AG04449 (cell line): ENCODE measurements around the gene RETSAT.
"Not testable (repeated sequence)": the region's sequence is repeated elsewhere in the genome, so short reads cannot be mapped to it uniquely, and the experiment has no call there.

ENCODE experiments used
- CTCF ChIA-PET: fragments of 350-600 bp; formaldehyde crosslinking; extraction: SDS; loops from one replicate; lab custom pipeline; 2021; ENCODE audit warnings: antibody characterized with exemption; lab: Yijun Ruan, JAX
- POLR2A ChIA-PET: fragments of 400-600, 350-600 bp; formaldehyde crosslinking; extraction: SDS; loops from one replicate; lab custom pipeline; 2020; ENCODE audit warnings: antibody characterized with exemption, inconsistent platforms; lab: Yijun Ruan, JAX
- DNase-seq: peaks from one replicate; pipeline ENCODE4 v3.0.0-alpha.2; 2010; ENCODE audit warnings: low read depth, low spot score
- H3K4me3 ChIP-seq: 2 replicates; pipeline ENCODE4 v1.5.1; 2011; ENCODE audit warnings: low read depth, mild to moderate bottlenecking, control low read depth, low read length
- TF ChIP-seq, protein P1 (sequence below): IDR thresholded peaks from one replicate; pipeline ENCODE4 v1.5.1; 2011; ENCODE audit warnings: mild to moderate bottlenecking, moderate library complexity, low read length, control low read depth, inconsistent platforms; ENCODE audit not compliant: insufficient read depth; ENCODE audit errors: missing control alignments

RETSAT gene

DNA sequence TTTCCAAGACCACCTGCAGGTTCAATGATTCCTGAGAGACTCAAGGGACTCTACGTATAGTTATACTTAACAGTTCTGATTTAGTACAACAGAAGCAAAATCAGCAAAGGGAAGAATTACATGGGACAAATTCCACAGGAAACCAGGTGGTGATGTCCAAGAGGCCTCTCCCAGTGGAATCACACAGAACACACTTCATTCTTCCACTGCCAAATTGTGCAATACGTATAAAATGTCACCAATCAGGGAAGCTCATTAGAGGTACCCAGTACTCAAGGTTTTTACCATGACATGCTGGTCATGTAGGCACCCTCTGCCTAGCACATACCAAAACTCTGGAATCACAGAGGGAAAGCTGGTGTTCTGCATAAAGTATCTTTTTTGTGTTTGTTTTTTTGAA, 33.4 kb upstream of the RETSAT start:
- H3K4me3 ChIP-seq = no peak overlapping the region
- DNase-seq = no peak
- CTCF ChIA-PET = interaction anchor here (2.1 to 9.8 kb wide), 2 partner anchors 18 to 166 kb away, joined by 5 to 124 read pairs; no protein-coding TSS in a partner anchor
- POLR2A ChIA-PET = no interaction called here
- TF ChIP-seq, protein P1, sequence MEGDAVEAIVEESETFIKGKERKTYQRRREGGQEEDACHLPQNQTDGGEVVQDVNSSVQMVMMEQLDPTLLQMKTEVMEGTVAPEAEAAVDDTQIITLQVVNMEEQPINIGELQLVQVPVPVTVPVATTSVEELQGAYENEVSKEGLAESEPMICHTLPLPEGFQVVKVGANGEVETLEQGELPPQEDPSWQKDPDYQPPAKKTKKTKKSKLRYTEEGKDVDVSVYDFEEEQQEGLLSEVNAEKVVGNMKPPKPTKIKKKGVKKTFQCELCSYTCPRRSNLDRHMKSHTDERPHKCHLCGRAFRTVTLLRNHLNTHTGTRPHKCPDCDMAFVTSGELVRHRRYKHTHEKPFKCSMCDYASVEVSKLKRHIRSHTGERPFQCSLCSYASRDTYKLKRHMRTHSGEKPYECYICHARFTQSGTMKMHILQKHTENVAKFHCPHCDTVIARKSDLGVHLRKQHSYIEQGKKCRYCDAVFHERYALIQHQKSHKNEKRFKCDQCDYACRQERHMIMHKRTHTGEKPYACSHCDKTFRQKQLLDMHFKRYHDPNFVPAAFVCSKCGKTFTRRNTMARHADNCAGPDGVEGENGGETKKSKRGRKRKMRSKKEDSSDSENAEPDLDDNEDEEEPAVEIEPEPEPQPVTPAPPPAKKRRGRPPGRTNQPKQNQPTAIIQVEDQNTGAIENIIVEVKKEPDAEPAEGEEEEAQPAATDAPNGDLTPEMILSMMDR = no peak

DNA sequence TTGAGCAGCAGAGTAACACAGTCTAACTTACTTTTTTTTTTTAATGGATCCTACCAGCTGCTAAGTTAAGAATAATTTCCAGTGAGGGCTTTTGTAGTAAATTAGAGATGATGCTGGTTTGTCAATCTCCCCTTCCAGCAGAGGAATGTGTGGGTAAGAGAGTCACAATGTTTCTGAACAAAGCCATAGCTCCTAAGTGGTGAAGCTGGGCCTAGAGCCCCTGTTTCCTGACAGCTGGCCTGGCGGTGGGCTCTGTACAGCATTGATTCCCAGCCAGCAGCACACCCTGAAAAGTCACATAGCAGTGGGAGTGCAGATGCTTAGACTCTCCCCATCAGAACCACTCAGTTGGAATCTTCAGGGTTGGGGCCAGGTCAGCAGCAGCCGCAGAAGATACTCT, 31.4 kb upstream of the RETSAT start:
- no peak overlapping the region for H3K4me3 ChIP-seq
- ChIA-PET POLR2A (no interaction called here), CTCF (interaction anchor here (9.8 kb wide), 1 partner anchor 168 kb away, joined by 124 read pairs; no protein-coding TSS in a partner anchor)
- TF ChIP-seq, protein P1 = no peak
- DNase-seq = no peak

DNA sequence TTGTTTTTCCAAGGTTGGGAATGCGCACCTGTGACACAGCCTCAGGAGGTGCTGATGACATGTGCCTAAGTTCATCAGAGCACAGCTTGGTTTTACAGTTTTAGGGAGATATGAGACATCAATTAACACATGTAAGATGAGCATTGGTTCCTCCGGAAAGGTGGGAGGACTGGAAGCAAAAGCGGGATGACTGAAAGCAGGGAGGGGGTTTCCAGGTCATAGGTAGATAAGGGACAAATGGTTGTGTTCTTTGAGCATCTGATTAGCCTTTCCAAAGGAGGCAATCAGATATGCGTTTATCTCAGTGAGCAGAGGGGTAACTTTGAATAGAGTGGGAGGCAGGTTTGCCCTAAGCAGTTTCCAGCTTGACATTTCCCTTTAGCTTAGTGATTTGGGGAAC, 29.5 kb upstream of the RETSAT start:
- ChIA-PET CTCF (interaction anchor here (1.6 to 2.0 kb wide), 2 partner anchors 12 to 168 kb away, joined by 3 to 4 read pairs; no protein-coding TSS in a partner anchor), POLR2A (no interaction called here)
- TF ChIP-seq, protein P1 = no peak
- H3K4me3 ChIP-seq = no peak overlapping the region
- no peak for DNase-seq

DNA sequence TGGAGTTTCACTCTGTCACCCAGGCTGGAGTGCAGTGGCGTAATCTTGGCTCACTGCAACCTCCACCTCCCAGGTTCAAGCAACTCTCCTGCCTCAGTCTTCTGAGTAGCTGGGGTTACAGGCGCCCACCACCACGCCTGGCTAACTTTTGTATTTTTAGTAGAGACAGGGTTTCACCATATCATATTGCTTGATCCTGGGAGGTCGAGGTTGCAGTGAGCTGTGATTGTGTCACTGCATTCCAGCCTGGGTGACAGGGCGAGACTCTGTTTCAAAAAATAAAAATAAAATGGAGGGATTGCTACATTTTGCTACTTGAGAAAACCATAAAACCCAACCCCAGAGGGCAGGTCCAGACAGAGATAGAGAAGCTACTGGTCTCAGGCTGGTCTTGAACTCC, 28.8 kb upstream of the RETSAT start:
- DNase-seq, POLR2A ChIA-PET, H3K4me3 ChIP-seq: not testable (repeated sequence)
- CTCF ChIA-PET = interaction anchor here (1.6 to 2.0 kb wide), 2 partner anchors 12 to 168 kb away, joined by 3 to 4 read pairs; no protein-coding TSS in a partner anchor

DNA sequence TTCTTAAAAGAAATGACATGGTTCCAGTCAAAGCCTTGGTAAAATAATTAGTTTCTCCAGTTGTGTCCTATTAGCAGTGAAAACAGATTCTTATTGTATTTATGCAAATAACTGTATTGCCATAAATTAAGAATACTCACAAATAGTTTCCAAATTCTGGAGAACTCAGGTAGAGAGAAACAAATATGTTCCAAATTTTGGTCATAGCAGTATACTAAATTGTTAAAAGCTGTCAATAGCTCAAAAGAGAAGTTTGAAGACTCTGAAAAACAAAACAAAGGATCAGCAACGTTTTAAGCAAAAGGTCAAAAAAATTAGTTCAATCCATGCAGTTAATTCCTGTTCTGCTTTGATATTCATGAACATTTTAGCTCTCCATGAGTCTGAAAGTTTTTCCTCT, 25.7 kb upstream of the RETSAT start:
- ChIA-PET CTCF (interaction anchor here (1.4 kb wide), 1 partner anchor 172 kb away, joined by 4 read pairs; no protein-coding TSS in a partner anchor), POLR2A (no interaction called here)
- no peak overlapping the region for H3K4me3 ChIP-seq
- TF ChIP-seq, protein P1 = no peak
- no peak for DNase-seq

DNA sequence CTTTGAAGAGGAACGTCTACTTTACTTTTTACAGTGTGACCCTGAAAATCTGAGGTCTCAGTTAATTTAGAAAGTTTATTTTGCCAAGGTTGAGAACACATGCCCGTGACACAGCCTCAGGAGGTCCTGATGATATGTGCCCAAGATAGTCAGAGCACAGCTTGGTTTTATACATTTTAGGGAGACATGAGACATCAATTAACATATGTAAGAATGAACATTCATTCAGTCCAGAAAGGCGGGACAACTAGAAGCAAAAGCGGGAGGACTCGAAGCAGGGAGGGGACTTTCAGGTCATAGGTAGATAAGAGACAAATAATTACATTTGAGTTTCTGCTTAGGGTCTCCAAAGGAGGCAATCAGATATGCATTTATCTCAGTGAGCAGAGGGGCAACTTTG, 23.9 kb upstream of the RETSAT start:
- CTCF ChIA-PET = interaction anchor here (1.6 kb wide), 1 partner anchor 13 kb away, joined by 5 read pairs; no protein-coding TSS in a partner anchor
- POLR2A ChIA-PET = no interaction called here
- no peak overlapping the region for H3K4me3 ChIP-seq
- no peak for DNase-seq
- TF ChIP-seq, protein P1 = no peak

DNA sequence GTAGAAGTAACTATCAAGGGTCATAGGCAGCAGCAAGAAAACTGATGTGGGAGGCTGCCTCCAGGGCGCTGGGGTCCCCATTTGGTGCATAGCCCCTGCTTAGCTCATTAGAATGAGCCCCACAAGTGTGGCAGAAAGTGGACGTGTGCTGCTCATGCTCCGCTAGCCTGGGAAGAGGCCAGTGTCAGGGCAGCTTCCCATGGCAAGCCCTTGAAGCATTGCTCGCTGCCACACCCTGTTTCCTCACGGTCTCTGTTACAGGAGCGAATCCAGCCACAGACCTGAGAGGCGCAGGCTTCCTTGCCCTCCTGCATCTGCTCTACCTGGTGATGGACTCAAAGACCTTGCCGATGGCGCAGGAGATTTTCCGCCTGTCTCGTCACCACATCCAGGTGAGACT, 22.8 kb upstream of the RETSAT start:
- no peak overlapping the region for H3K4me3 ChIP-seq
- CTCF ChIA-PET = interaction anchor here (0.7 to 1.6 kb wide), 3 partner anchors 14 to 175 kb away, joined by 3 to 5 read pairs (median 3); no protein-coding TSS in a partner anchor
- DNase-seq = no peak
- POLR2A ChIA-PET = interaction anchor here (1.1 to 1.2 kb wide), 2 partner anchors 23 to 162 kb away, joined by 3 to 4 read pairs; partner anchors contain the start of genes ELMOD3, MAT2A and RETSAT
- TF ChIP-seq, protein P1 = no peak
